GM10248 (cell line): Measurements from ENCODE around the gene MROH7.

Experiments
- CTCF ChIA-PET: fragments of 300-600 bp; sonication (Branson Sonifier 250); formaldehyde crosslinking; extraction: SDS; loops from one replicate; lab custom pipeline; 2021; ENCODE audit warnings: antibody characterized with exemption; lab: Yijun Ruan, JAX
- POLR2A ChIA-PET: fragments of 350-650 bp; sonication (Branson Sonifier 250); formaldehyde crosslinking; extraction: SDS; loops from one replicate; lab custom pipeline; 2020; ENCODE audit warnings: antibody characterized with exemption; lab: Yijun Ruan, JAX
- DNase-seq: peaks from one replicate; pipeline ENCODE4 v3.0.0; 2012; ENCODE audit errors: extremely low spot score
- TF ChIP-seq, protein P1 (sequence below): IDR thresholded peaks from 2 replicates; pipeline ENCODE4 v1.5.1; 2012; ENCODE audit warnings: mild to moderate bottlenecking, low read depth; ENCODE audit errors: extremely low read depth, missing control alignments, control extremely low read depth

Gene MROH7

DNA sequence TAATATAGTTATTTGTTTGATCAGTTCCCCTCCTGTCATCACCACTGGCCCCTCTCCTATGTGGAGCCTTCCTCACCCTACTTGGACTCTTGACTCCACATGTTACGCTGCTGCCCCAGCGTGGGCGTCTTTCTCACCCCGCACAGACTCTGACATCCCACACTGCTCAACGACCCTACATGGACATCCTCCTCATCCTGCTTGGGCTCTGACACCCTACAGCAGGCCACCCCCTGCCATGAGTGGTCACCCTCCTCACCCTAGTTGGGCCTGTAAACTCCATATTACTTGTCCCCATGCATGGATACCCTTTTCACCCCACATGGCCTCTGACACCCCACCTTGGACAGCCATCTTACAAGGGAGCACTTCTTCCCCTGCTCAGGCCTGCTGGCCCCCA lies 95.1 kb downstream of the MROH7 start:
- ChIA-PET CTCF (no interaction called here), POLR2A (no interaction called here)
- no peak for DNase-seq
- TF ChIP-seq, protein P1, sequence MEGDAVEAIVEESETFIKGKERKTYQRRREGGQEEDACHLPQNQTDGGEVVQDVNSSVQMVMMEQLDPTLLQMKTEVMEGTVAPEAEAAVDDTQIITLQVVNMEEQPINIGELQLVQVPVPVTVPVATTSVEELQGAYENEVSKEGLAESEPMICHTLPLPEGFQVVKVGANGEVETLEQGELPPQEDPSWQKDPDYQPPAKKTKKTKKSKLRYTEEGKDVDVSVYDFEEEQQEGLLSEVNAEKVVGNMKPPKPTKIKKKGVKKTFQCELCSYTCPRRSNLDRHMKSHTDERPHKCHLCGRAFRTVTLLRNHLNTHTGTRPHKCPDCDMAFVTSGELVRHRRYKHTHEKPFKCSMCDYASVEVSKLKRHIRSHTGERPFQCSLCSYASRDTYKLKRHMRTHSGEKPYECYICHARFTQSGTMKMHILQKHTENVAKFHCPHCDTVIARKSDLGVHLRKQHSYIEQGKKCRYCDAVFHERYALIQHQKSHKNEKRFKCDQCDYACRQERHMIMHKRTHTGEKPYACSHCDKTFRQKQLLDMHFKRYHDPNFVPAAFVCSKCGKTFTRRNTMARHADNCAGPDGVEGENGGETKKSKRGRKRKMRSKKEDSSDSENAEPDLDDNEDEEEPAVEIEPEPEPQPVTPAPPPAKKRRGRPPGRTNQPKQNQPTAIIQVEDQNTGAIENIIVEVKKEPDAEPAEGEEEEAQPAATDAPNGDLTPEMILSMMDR: no peak

DNA sequence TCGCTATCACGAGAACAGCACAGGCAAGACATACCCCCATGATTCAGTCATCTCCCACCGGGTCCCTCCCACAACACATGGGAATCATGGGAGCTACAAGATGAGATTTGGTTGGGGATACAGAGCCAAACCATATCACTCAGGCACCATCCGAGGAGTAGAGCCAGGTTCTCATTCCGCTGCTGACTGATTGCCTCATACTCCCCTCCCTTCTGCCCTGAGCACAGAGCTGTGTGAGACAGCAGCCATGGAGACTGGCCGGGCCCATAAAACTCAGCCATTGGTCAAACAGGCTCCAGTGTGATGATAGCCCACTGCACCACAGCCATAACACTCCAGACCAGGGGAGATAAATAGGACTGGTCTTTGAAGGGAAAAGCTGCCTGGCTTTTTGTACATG lies 96.7 kb downstream of the MROH7 start:
- TF ChIP-seq, protein P1: no peak
- ChIA-PET POLR2A (no interaction called here), CTCF (interaction anchor here (0.8 kb wide), 1 partner anchor 11 kb away, joined by 3 read pairs; no protein-coding TSS in a partner anchor)
- no peak for DNase-seq

DNA sequence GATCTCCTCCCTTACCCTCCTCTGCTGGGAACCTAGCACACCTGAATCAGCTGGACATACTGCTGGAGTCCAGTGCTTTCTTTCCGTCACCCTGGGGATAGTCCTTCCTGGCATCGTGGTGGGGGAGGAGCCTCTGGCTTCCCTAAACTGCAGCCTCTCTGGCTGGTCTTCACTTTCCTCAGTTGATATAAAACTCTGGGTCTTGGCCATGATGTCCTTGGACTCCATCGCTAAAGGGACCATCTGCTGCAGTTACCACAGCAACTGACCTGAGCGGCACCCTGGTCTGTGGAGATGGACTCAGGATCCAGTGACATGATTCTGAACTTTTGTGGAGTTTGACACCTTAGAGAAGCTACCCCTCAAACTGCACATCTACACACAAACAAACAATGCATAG lies 99.9 kb downstream of the MROH7 start:
- TF ChIP-seq, protein P1: no peak
- POLR2A ChIA-PET: no interaction called here

DNA sequence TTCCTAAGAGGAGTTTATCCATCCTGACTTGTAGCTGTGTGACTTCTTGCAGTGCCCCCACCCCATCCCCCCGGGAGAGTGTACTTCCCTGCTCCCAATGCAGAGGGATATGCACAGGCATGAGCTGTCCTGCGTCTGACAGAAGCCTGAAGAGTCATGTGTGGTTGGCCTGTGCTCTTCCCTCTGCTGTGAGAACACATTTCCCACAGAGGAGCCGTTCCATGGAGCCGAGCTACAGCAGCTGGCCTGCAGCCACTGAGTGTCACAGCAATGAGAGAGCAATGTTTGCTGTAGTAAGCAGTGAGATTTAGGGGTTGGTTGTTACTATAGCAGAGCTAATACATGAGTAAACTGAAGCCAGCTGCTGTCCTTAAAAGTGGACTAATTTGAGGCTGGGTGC lies 100.7 kb downstream of the MROH7 start:
- ChIA-PET POLR2A (no interaction called here), CTCF (interaction anchor here (1.8 kb wide), 1 partner anchor 14 kb away, joined by 5 read pairs; no protein-coding TSS in a partner anchor)
- DNase-seq: no peak

More for the DNA sequence above, 99.9 kb downstream of the MROH7 start:
- CTCF ChIA-PET: interaction anchor here (1.8 kb wide), 1 partner anchor 13 kb away, joined by 5 read pairs; no protein-coding TSS in a partner anchor
- DNase-seq: no peak

DNA sequence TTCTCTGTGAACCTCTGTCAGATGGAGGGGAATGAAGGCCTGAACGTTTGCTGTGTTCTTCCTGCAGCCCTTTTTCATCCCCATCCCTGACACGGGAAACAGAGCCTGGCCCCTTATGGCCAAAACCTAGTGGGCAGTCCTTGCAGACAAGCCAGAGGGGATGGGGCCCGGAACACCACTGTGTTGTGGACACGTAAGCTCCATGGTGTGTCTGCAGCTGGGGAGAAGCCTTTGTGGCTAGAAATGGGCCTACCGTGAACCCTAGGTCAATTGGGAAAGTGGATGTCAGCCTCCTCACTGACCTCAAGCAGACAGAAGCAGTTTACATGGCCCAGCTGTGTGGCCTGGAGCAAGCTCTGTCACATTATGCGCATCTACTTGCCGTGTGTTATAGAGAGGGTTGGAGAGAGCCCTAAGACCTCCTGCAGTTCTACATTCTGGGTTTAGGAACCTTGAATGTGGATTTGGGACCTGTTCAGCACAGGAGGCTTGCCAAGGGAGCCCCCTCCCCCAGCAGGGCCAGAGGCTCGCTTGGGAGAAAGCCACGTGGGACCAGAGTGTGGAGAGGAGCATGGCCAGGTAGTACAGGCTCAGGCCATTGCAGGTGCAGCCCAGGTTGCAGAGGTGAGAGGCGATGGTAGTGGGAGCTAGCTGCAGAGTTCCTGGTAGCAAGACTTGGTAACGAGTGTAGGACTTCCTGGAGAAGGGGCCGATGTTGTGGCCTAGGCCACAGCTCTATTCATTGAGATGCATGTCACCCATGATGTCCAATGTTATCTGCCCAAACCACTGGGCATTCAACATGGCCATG lies 102.0 kb downstream of the MROH7 start:
- POLR2A ChIA-PET: no interaction called here
- TF ChIP-seq, protein P1: no peak
- no peak for DNase-seq
- CTCF ChIA-PET: interaction anchor here (1.8 kb wide), 1 partner anchor 15 kb away, joined by 5 read pairs; no protein-coding TSS in a partner anchor

More for the DNA sequence above, 100.7 kb downstream of the MROH7 start:
- TF ChIP-seq, protein P1: no peak

DNA sequence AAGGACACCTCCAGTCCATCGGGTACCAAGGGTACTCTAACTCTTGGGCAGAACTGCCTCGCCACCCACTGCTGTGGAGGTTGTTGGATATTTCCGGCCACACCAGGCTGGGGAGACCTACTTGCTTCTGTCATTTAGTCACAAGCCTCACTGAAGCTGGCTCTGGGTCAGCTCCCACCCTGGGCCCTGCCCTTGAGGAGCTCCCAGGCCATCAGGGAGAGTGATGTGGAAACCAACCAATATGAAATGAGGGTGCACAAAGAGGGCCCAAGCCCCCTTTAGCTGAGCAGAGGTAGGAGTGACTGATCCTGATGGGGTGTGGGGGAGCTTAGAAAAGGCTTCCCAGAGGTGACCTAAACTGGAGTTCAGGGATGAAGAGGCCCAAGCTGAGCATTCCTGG lies 103.1 kb downstream of the MROH7 start:
- DNase-seq: no peak
- POLR2A ChIA-PET: no interaction called here
- CTCF ChIA-PET: interaction anchor here (1.0 to 1.2 kb wide), 3 partner anchors 11 to 769 kb away, joined by 3 to 7 read pairs (median 3); no protein-coding TSS in a partner anchor
- TF ChIP-seq, protein P1: no peak
